GM10248 (cell line): ENCODE results near the gene SLC43A2.

Experiments used
- CTCF ChIA-PET: fragments of 300-600 bp; sonication (Branson Sonifier 250); formaldehyde crosslinking; extraction: SDS; loops from one replicate; lab custom pipeline; 2021; ENCODE audit warnings: antibody characterized with exemption; lab: Yijun Ruan, JAX
- POLR2A ChIA-PET: fragments of 350-650 bp; sonication (Branson Sonifier 250); formaldehyde crosslinking; extraction: SDS; loops from one replicate; lab custom pipeline; 2020; ENCODE audit warnings: antibody characterized with exemption; lab: Yijun Ruan, JAX
- DNase-seq: peaks from one replicate; pipeline ENCODE4 v3.0.0; 2012; ENCODE audit errors: extremely low spot score
- TF ChIP-seq, protein P1 (sequence below): IDR thresholded peaks from 2 replicates; pipeline ENCODE4 v1.5.1; 2012; ENCODE audit warnings: mild to moderate bottlenecking, low read depth; ENCODE audit errors: extremely low read depth, missing control alignments, control extremely low read depth

SLC43A2 gene

DNA sequence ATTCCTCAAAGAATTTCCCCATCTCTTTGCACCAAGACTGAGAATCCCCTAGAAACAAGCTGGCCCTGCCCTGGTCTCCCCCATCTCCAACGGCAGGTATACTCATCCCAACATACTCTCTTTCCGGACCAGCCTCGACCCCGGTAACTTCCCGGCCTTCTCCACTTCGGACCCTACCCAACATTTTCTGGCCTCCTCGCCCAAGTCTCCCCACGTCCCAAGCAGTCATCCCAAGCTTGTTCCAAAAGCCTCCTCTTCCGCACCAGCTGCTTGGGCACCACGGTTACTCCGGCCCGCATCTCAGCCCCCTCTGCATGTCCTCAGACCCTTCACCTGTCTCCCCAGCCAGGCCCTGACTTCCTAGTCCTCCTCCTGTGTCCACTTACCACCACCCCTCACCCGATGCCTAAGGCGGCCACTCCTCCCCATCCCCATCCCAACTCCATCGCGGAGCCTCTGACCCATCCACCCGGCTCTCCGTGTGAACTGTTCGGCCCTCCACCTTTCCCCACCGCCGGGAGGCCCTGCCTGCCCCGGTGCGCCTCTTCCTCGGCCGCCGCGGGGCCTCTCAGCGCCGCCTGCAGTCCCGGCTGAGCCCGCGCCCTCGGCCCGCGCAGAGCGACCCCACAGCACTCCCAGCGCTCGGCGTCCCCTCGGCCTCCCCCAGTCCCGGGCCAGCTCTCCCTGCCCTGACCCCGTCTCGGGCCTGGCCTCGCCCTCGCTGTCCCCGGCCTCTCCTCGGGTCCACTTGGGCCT, 67.0 kb downstream of the SLC43A2 start:
- ChIA-PET CTCF (interaction anchor here (0.9 to 1.7 kb wide), 6 partner anchors 13 to 83 kb away, joined by 3 to 10 read pairs (median 3); no protein-coding TSS in a partner anchor), POLR2A (no interaction called here)
- TF ChIP-seq, protein P1, sequence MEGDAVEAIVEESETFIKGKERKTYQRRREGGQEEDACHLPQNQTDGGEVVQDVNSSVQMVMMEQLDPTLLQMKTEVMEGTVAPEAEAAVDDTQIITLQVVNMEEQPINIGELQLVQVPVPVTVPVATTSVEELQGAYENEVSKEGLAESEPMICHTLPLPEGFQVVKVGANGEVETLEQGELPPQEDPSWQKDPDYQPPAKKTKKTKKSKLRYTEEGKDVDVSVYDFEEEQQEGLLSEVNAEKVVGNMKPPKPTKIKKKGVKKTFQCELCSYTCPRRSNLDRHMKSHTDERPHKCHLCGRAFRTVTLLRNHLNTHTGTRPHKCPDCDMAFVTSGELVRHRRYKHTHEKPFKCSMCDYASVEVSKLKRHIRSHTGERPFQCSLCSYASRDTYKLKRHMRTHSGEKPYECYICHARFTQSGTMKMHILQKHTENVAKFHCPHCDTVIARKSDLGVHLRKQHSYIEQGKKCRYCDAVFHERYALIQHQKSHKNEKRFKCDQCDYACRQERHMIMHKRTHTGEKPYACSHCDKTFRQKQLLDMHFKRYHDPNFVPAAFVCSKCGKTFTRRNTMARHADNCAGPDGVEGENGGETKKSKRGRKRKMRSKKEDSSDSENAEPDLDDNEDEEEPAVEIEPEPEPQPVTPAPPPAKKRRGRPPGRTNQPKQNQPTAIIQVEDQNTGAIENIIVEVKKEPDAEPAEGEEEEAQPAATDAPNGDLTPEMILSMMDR = peak; percentile 41
- DNase-seq = peak; percentile 62

DNA sequence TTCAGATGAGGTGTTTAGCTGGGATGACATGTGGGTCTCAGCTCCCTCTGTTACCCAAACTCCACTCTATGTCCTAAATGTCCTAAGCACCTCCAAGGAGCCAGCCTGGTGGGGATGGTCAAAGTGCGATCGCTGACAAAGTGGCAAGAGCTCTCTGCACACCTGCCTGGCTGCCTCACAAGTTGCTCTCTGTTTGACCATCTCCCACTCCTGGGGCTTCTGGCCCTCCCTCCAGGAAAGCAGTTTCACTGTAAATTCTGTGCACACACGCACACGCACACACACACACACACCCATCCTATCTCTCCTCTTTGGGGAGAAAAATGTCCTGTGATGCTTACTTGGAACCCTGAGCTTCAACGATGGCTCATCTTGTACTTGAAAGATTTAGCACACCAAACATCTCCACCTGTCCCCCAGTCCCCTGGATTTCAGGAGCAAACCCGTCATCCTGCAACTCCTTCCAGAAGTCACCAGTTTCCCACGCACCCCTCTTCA, 67.7 kb downstream of the SLC43A2 start:
- CTCF ChIA-PET = interaction anchor here (0.9 to 1.7 kb wide), 6 partner anchors 14 to 84 kb away, joined by 3 to 10 read pairs (median 3); no protein-coding TSS in a partner anchor
- DNase-seq = no peak
- POLR2A ChIA-PET = no interaction called here
- TF ChIP-seq, protein P1 = no peak

DNA sequence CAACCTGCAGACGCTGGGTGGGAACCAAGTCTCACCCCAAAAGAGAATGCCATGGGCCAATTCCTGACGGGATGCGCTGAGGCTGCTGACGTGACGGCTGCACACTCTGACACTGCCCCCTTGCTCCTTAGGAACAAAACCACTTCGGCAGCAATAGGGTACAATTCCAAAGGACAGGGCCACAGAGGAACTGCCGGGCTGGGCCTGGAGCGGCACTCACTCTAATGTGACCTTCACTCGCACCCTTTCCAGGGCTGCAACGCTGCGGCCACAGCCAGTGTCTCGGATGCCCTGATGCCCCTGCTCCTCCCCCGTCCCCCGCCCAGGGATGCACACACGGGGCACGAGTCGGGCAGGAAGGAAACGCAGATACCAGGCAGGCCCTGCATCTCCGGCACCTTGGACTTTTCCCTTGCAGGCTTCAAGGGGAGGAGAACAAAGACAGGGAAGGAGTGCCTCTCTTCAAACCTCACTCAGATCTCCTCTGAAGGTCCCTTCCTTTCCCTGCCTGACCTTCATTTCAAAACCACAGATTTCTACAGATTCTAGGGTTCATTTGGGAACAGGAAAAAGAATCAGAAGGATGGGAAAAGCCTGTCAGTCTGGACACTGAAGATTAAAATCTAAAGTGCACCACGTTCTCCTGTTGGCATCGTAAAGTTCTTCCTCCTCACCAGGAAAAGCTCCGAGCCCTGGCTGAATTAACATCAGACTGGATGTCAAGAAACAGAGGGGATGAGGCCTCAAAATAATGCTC, 68.4 kb downstream of the SLC43A2 start:
- DNase-seq = no peak
- TF ChIP-seq, protein P1 = no peak
- POLR2A ChIA-PET = no interaction called here
- CTCF ChIA-PET = interaction anchor here (0.9 to 1.7 kb wide), 7 partner anchors 14 to 84 kb away, joined by 3 to 10 read pairs (median 3); no protein-coding TSS in a partner anchor

DNA sequence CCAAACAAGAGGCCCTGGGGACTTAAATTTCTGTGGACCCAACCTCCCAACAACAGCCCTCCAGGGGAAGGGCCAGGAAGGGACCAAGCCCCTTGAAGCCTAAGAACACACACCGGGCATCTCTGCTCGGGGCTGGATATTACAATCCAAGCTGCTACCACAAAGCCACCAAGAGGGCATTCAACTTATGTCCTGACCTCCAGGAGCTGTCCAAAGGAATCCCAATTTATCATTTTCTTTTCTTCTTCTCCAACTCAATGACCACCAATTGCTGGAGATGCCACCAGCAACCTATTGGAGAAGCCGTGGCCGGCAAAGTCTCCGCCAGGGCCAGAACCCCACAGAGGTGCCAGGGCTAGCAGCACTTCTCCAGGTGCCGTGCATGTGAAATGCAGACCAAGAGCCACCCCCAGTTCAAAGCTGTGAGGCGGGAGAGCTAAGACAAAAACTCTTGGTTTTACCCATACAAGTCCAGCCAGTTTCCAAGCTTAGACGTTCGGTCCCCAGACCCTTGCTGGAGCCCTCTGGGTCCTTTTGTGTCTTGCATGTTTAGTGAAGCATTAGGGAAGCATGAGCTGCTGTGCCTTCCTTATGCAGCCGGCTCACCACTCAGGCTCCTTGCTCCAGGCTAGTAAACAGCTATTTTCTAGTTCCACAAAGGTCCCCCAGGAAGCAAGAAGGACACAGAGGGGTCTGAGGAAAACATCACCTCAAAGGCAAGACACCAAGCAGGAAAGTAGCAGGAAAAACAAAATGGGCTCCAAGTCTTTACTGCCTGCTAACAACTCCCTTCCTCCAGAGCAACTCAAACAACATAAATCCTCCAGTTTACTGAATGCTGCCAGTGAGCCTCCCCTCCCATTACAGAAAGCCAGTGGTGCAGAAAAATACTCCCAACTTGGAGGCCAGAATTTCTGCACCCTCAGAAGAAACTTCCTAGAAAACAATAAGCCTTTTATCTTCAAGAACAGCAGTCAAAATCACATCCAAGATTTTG, 69.3 kb downstream of the SLC43A2 start:
- POLR2A ChIA-PET = no interaction called here
- DNase-seq = no peak
- CTCF ChIA-PET = interaction anchor here (1.0 to 1.6 kb wide), 3 partner anchors 15 to 88 kb away, joined by 3 to 4 read pairs (median 4); no protein-coding TSS in a partner anchor
- TF ChIP-seq, protein P1 = no peak

DNA sequence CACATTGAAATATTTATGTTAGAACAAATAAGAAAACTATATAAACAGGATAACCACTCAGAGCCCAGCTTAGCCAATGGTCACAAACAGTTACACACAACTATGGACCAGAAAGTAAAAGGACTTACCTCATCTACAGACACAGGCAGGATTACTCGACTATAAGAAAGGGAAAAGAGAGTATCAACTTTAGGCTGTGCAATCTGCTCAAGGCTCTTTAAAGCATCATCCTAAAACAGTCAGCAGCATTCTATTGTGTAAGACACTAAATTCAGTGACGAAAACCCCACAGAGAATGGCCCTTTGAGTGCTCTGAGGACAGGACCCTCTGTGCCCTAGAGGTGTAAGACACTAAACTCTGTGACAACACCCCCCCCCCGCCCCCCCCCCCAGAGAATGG, 70.2 kb downstream of the SLC43A2 start:
- POLR2A ChIA-PET = no interaction called here
- TF ChIP-seq, protein P1 = no peak
- CTCF ChIA-PET = interaction anchor here (1.4 to 1.6 kb wide), 2 partner anchors 16 to 89 kb away, joined by 3 to 4 read pairs; no protein-coding TSS in a partner anchor
- DNase-seq = no peak
